ENCODE results near the gene TRABD2A. TPM values are rescaled to one million over a fixed set of nuclear protein-coding genes. Genes with fewer than 3 reads are reported as not detected.
A peak's percentile ranks its signal among the peaks of the same experiment; 100 is the strongest.

The TRABD2A gene
- total and polyA plus RNA-seq, 2 donors (not counting 1 experiment from before 2014, with no cell fraction given): 4.4 to 14.4 TPM

DNA sequence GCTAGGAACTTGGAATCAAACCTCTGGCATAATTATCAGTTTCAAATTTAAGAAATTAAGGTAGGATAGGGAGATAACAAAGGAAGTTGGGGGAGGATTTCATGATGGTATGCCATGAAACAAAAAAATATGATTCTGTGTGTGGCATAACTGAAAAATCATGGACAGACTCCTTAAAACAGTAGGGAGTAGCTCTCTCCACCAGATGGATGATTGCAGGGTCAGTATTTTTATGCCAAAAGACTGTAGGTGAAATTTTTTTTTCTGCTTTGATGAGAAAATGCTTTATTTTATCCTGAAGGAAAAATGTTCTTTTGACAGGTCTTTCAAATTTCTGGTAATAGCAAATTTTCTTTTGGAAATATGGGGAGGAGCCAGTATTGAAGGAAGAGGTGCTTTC, 94.3 kb downstream of the TRABD2A start:
- Histone ChIP-seq H3K4me2 (ENCODE audit: extremely low read depth, insufficient read depth, low read length) (no peak overlapping the region), H3K27me3 (ENCODE audit: control insufficient read depth, insufficient read depth, low read length) (no peaks in the 10 kb centered on the region), H3K9ac (ENCODE audit: insufficient read depth, low read length) (no peak overlapping the region), H3K4me3 (replicated peaks in 1 of 4; ENCODE audit: control extremely low read depth in 1 of 4, insufficient read depth in 1 of 4, low read depth in 3 of 4, low read length in 4 of 4) (no peak overlapping the region), H2AFZ (ENCODE audit: low read length) (no peak overlapping the region), H3K79me2 (ENCODE audit: control insufficient read depth, insufficient read depth, low read length) (no peaks in the 10 kb centered on the region), H4K20me1 (ENCODE audit: control insufficient read depth, extremely low read depth, insufficient read depth, low read length) (no peaks in the 10 kb centered on the region), H3K4me1 (ENCODE audit: control insufficient read depth, extremely low read depth, insufficient read depth, low read length) (no peaks in the 10 kb centered on the region), H3K36me3 (ENCODE audit: control insufficient read depth, insufficient read depth, low read length) (no peaks in the 10 kb centered on the region), H3K27ac (ENCODE audit: insufficient read depth, low read length) (no peak overlapping the region), H3K9me3 (ENCODE audit: control insufficient read depth, insufficient read depth, low read depth, low read length) (no peaks in the 10 kb centered on the region)
- DNase-seq (ENCODE audit: low read depth in 2 of 2): no peak
- TF ChIP-seq, protein P1, sequence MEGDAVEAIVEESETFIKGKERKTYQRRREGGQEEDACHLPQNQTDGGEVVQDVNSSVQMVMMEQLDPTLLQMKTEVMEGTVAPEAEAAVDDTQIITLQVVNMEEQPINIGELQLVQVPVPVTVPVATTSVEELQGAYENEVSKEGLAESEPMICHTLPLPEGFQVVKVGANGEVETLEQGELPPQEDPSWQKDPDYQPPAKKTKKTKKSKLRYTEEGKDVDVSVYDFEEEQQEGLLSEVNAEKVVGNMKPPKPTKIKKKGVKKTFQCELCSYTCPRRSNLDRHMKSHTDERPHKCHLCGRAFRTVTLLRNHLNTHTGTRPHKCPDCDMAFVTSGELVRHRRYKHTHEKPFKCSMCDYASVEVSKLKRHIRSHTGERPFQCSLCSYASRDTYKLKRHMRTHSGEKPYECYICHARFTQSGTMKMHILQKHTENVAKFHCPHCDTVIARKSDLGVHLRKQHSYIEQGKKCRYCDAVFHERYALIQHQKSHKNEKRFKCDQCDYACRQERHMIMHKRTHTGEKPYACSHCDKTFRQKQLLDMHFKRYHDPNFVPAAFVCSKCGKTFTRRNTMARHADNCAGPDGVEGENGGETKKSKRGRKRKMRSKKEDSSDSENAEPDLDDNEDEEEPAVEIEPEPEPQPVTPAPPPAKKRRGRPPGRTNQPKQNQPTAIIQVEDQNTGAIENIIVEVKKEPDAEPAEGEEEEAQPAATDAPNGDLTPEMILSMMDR (conservative IDR thresholded peaks at IDR 0.05 in 1 of 2, IDR thresholded peaks at IDR 0.05 in 1 of 2; ENCODE audit: low read depth in 1 of 2, low read length in 2 of 2): no peak

DNA sequence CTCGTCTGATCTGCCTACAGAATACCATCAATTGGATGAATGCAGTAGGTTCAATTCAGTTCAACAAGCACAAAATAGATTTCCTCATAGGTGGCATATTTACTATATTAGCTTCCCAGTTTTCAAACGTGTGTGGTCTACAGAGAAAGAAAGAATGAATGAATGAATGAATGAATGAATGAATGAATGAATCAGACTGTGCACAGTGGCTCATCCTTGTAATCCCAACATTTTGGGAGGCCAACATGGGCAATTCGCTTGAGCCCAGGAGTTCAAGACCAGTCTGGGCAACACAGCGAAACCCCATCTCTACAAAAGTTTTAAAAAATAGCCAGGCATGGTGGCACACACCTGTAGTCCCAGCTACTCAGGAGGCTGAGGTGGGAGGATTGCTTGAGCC, 94.9 kb downstream of the TRABD2A start:
- H3K36me3 ChIP-seq (ENCODE audit: control insufficient read depth, insufficient read depth, low read length): no peaks in the 10 kb centered on the region
- no peak for DNase-seq (ENCODE audit: low read depth in 2 of 2)
- TF ChIP-seq EZH2 (IDR thresholded peaks at IDR 0.05; ENCODE audit: low read length, missing control alignments): no peak
- TF ChIP-seq, protein P1 (conservative IDR thresholded peaks at IDR 0.05 in 1 of 2, IDR thresholded peaks at IDR 0.05 in 1 of 2; ENCODE audit: low read depth in 1 of 2, low read length in 2 of 2): no peak
- H3K27me3 ChIP-seq (ENCODE audit: control insufficient read depth, insufficient read depth, low read length): no peaks in the 10 kb centered on the region
- H3K9me3 ChIP-seq (ENCODE audit: control insufficient read depth, insufficient read depth, low read depth, low read length): no peaks in the 10 kb centered on the region
- H3K27ac ChIP-seq (ENCODE audit: insufficient read depth, low read length): no peak overlapping the region
- no peak overlapping the region for H2AFZ ChIP-seq (ENCODE audit: low read length)
- H3K9ac ChIP-seq (ENCODE audit: insufficient read depth, low read length): no peak overlapping the region
- no peaks in the 10 kb centered on the region for H3K4me1 ChIP-seq (ENCODE audit: control insufficient read depth, extremely low read depth, insufficient read depth, low read length)
- H3K79me2 ChIP-seq (ENCODE audit: control insufficient read depth, insufficient read depth, low read length): no peaks in the 10 kb centered on the region
- no peak overlapping the region for H3K4me2 ChIP-seq (ENCODE audit: extremely low read depth, insufficient read depth, low read length)
- no peaks in the 10 kb centered on the region for H4K20me1 ChIP-seq (ENCODE audit: control insufficient read depth, extremely low read depth, insufficient read depth, low read length)
- H3K4me3 ChIP-seq (replicated peaks in 1 of 4; ENCODE audit: control extremely low read depth in 1 of 4, insufficient read depth in 1 of 4, low read depth in 3 of 4, low read length in 4 of 4): no peak overlapping the region

DNA sequence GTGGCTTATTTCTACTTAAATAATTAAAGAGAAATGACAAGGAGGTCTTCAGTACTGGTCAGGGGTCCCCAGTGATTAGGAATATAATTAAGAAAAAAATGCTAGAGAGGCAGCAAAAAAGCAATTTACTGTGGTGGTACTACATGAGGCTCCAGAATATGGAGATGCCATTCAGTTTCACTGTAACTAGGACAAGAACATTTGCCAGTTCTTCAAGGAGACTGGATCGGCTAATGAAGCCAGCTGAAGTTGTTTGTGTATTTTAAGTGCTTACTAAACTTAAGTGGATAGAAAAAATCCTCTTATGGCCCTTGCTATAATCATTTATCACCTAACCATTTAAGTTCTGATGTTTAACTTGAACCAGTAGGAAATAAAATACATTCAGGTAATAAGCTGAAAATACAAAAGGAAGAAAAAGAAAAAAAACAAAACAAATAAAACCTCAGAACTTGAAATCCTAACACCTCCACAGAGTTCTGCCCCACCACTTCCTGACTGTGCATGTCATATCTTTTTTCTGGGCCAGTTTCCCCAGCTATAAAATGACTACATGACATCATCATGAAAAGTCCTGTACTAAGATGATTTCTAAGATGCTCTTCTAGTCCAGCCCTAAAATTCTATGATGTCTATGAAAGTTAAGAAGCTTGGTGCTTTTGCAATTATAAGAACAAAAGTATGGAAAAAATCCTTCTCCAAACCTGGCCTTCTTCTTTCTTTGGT, 98.0 kb downstream of the TRABD2A start:
- H3K36me3 ChIP-seq (ENCODE audit: control insufficient read depth, insufficient read depth, low read length): no peaks in the 10 kb centered on the region
- no peak overlapping the region for H3K27ac ChIP-seq (ENCODE audit: insufficient read depth, low read length)
- peak in 1 of 2 donors; percentile 10 for DNase-seq (ENCODE audit: low read depth in 2 of 2)
- TF ChIP-seq EZH2 (IDR thresholded peaks at IDR 0.05; ENCODE audit: low read length, missing control alignments): no peak
- TF ChIP-seq, protein P1 (conservative IDR thresholded peaks at IDR 0.05 in 1 of 2, IDR thresholded peaks at IDR 0.05 in 1 of 2; ENCODE audit: low read depth in 1 of 2, low read length in 2 of 2): no peak
- H4K20me1 ChIP-seq (ENCODE audit: control insufficient read depth, extremely low read depth, insufficient read depth, low read length): no peaks in the 10 kb centered on the region
- H2AFZ ChIP-seq (ENCODE audit: low read length): no peak overlapping the region
- no peaks in the 10 kb centered on the region for H3K79me2 ChIP-seq (ENCODE audit: control insufficient read depth, insufficient read depth, low read length)
- no peak overlapping the region for H3K9ac ChIP-seq (ENCODE audit: insufficient read depth, low read length)
- H3K27me3 ChIP-seq (ENCODE audit: control insufficient read depth, insufficient read depth, low read length): no peaks in the 10 kb centered on the region
- no peaks in the 10 kb centered on the region for H3K4me1 ChIP-seq (ENCODE audit: control insufficient read depth, extremely low read depth, insufficient read depth, low read length)
- no peaks in the 10 kb centered on the region for H3K9me3 ChIP-seq (ENCODE audit: control insufficient read depth, insufficient read depth, low read depth, low read length)
- no peak overlapping the region for H3K4me3 ChIP-seq (replicated peaks in 1 of 4; ENCODE audit: control extremely low read depth in 1 of 4, insufficient read depth in 1 of 4, low read depth in 3 of 4, low read length in 4 of 4)
- H3K4me2 ChIP-seq (ENCODE audit: extremely low read depth, insufficient read depth, low read length): no peak overlapping the region
